ENCODE measurements around the gene KRTAP10-10. TPM values are rescaled to one million over a fixed set of nuclear protein-coding genes. Genes with fewer than 3 reads are reported as not detected.

The KRTAP10-10 gene
- total and polyA plus RNA-seq, 9 of the 15 experiments (the other 6 are each of a cell fraction or from before 2014, with no cell fraction given) = not detected

- no peak overlapping the region; a peak in 1 of 4 replicates for H3K9ac ChIP-seq (ENCODE audit: insufficient read depth in 1 of 2, low read depth in 2 of 2, low read length in 2 of 2)
- in situ Hi-C loops (cut with MboI) (no loop called here), intact Hi-C loops (cut with micrococcal nuclease) (no loop called here)
- FAIRE-seq = no peak
- ChIA-PET POLR2A (no interaction called here), CTCF (ENCODE audit: low intra/inter-chr PET ratio) (no interaction called here)
- H3K27ac ChIP-seq (ENCODE audit: extremely low read depth, low read depth, low read length) = no peak overlapping the region
- no peaks in the 10 kb centered on the region for H3K36me3 ChIP-seq (ENCODE audit: control insufficient read depth, insufficient read depth, low read length)
- TF ChIP-seq ZNF184 (CRISPR knock-in tag; IDR thresholded peaks at IDR 0.05) = no peak
- no peak for TF ChIP-seq CREM (IDR thresholded peaks at IDR 0.05; ENCODE audit: low read depth)
- TF ChIP-seq ZC3H4 (CRISPR knock-in tag; IDR thresholded peaks at IDR 0.05; ENCODE audit: borderline replicate concordance) = no peak
- no peak for TF ChIP-seq NRF1 (conservative IDR thresholded peaks at IDR 0.05 in 1 of 2, IDR thresholded peaks at IDR 0.05 in 1 of 2)
- no peak for TF ChIP-seq ZNF311 (CRISPR knock-in tag; IDR thresholded peaks at IDR 0.05)
- no peak for TF ChIP-seq RBM15 (IDR thresholded peaks at IDR 0.05; ENCODE audit: insufficient read depth, low read length)
- TF ChIP-seq KDM2B (CRISPR knock-in tag; IDR thresholded peaks at IDR 0.05) = no peak
- no peak for TF ChIP-seq PATZ1 (CRISPR knock-in tag; IDR thresholded peaks at IDR 0.05; ENCODE audit: borderline replicate concordance)
- TF ChIP-seq PYGO2 (tag; IDR thresholded peaks at IDR 0.05) = no peak
- no peak for TF ChIP-seq ZNF551 (CRISPR knock-in tag; IDR thresholded peaks at IDR 0.05)
- no peak for TF ChIP-seq SMAD4 (CRISPR knock-in tag; conservative IDR thresholded peaks at IDR 0.05)
- TF ChIP-seq THRA (IDR thresholded peaks at IDR 0.05) = no peak
- no peak for TF ChIP-seq PRMT5 (CRISPR knock-in tag; IDR thresholded peaks at IDR 0.05)
- no peak for TF ChIP-seq ZNF408 (CRISPR knock-in tag; IDR thresholded peaks at IDR 0.05; ENCODE audit: low read depth)
- H3K9me3 ChIP-seq (replicated peaks; ENCODE audit: control insufficient read depth, insufficient read depth, low read depth, low read length) = 0 out of 2 replicates have a peak, but pooled peaks cover 3% of the 10 kb centered on the region
- H3K4me2 ChIP-seq (ENCODE audit: insufficient read depth, low read length) = no peak overlapping the region
- H3K9me1 ChIP-seq (ENCODE audit: control insufficient read depth, insufficient read depth, low read length) = no peaks in the 10 kb centered on the region
- WGBS (ENCODE audit: insufficient coverage, low coverage, missing lambda C conversion rate) = 2% methylated on average over 18 of the region's 18 CpGs
- no peak for DNase-seq (ENCODE audit: extremely low read depth in 1 of 4, low spot score in 3 of 4)
- peaks cover 0 to 6% of the 10 kb centered on the region in 2 experiments; a peak in 2 of 5 replicates for H3K4me1 ChIP-seq (replicated peaks in 1 of 2; ENCODE audit: control insufficient read depth in 2 of 2, insufficient read depth in 2 of 2, low read length in 2 of 2)
- no peak for ATAC-seq
- no peak overlapping the region for H3K4me3 ChIP-seq
- no peaks in the 10 kb centered on the region for H4K20me1 ChIP-seq (replicated peaks; ENCODE audit: control insufficient read depth, insufficient read depth, low read length)
- H3K27me3 ChIP-seq (ENCODE audit: control insufficient read depth in 2 of 2, insufficient read depth in 2 of 2, low read length in 2 of 2) = peaks cover 13 to 74% of the 10 kb centered on the region in 2 experiments; a peak in 4 of 5 replicates
- no TSS peak for BruUV-seq (replicated peaks)
- H3K79me2 ChIP-seq (ENCODE audit: control insufficient read depth, insufficient read depth, low read length) = no peaks in the 10 kb centered on the region
- no peak overlapping the region for H2AFZ ChIP-seq (ENCODE audit: low read depth, low read length)
Measured at GRCh38 chr21:44649521-44650100, 12.5 kb downstream of the KRTAP10-10 start.

All from K562 (cell line).